ENCODE data around the gene VAT1L.
A peak's percentile ranks its signal among the peaks of the same experiment; 100 is the strongest.
"Not testable (repeated sequence)": the region's sequence is repeated elsewhere in the genome, so short reads cannot be mapped to it uniquely, and the experiment has no call there.

Gene VAT1L

DNA sequence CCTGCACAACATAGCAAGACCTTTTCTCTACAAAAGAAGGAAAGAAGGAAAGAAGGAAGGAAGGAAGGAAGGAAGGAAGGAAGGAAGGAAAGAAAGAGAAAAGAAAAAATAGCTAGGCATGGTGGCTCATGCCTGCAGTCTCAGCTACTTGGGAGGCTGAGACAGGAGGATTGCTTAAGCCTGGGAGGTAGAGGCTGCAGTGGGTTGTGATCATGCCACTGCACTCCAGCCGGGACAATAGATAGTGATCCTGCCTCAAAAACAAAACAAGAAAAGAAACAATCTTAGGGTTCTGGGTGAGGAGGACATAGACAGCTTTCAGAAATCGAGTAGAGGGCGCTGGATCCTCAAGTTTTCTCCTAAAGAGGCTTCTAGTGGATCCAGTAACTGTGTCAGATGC lies 174.3 kb downstream of the VAT1L start:
- no peak for DNase-seq

DNA sequence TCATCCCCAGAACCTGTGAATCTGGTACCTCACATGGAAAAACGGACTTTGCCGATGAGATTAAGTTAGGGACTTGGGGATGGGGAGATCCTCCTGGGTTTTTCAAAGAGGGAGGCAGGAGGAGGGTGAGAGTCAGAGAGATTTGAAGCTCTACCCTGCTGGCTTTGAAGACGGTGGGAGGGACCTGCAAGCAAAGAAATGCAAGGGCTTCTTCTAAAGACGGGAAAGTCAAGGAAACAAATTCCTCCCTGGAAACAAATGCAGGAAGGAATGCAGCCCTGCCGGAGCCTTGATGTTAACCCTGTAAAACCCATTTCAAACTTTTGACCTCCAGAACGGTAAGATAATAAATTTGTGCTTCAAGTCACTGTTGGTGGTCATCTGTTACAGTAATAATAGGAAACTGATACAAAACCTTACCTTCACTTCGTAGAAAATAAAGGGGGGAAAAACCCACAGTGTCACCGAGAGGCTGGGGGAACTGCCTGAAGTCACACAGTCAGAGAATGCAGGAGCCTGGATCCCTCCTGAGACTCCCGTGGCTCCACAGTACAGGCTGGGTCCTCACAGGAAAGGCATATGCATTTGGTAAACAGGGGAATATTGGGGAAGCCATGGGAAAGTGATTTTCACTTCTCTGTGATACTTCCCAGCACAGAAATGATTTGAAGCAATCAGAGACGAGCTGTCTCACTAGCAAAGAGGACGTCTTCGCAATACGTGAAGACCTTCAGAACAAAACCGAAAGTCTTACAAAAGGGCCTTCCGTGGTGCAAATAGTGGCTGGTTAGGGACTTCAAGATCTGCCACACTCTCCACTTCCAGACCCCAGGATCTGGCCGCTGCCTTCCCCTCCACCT lies 175.1 kb downstream of the VAT1L start:
- DNase-seq = no peak

DNA sequence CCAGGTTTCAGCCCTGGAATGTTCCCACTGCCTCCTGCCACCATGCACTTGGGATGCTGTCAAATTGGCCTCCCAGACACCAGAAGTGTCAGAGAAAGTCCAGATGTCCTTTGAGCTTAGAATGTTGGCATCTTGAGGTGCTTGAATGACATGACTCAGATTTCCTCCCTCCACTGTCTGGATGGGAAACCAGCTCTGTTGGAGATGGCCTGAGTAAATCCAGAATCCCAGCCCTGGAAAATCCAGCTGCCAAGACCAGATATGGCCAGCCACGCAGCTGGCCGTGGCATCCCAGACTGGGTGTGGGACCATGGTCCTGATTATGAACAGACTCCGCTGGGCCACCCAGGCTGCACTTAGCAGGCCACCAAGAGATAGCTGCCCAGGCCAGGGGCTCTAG lies 177.0 kb downstream of the VAT1L start:
- no peak for DNase-seq

DNA sequence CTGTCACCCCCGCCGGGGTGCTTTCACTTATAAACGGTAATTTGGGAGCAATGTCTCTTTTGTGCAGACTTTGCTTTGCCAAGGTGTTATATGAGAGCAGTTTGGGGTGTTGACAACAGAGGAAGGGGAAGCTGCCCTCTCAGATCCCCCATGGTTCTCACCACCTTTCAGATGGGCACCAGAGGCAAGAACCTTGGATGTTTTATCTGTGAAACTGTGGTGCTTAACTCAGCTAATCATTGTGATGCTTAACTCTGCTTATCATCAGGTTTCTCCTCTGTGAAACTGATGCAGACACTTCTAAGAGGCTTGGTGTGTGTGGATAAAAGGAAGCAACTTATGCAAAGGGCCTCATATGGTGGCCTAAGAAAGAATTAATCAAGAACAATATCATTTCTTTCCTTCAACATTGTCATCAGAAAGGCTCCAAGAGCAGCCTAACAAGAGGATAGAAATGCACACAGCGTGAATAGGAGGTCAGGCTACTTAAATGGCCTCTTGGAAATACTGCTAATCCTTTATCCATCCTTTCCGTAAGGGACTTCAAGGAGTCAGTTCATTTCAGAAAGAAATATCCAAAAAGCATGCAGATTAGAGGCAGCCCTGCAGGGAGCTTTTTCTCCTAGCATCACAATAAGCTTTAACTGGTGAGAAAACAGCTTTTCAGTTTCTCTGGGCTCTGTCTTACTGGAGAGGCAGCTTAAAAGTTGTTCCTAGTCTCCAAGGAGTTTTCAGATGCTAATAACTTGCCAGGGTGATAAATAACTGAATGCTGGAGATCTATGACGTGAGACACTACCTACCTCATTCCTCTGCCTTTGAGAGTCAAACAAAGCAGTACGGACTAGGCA lies 178.9 kb downstream of the VAT1L start:
- DNase-seq = no peak

DNA sequence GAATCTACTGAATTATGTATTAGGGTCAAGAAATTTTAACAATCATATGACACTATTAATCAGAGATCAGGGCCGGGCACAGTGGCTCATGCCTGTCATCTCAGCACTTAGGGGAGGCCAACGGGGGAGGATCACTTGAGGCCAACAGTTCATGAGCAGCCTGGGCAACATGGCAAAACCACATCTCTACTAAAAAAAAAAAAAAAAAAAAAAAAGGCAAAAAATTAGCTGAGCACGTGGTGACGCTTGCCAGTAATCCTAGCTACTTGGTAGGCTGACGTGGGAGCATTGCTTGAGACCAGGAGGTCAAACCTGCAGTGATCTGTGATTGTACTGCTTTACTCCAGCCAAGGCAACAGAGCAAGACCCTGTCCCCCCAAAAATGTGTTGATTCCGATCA lies 181.5 kb downstream of the VAT1L start:
- no peak for DNase-seq

DNA sequence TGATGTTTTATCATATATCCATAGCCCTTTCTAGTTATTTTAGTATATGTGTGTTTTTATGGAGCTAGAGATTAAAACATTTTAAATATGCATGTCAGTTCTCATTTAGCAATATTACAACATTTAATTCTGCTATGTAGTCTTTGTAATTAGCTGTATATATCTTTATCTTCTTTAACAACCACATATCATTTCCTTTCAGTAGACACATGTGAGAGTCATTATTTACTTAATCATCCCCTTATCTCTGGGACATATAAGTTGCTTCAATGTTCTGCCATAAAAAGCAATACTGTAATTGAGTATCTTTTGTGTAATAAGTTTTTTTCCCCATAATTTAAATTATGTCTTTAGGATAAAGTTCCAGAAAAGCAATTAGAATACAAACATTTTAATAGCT lies 182.0 kb downstream of the VAT1L start:
- no peak for DNase-seq

DNA sequence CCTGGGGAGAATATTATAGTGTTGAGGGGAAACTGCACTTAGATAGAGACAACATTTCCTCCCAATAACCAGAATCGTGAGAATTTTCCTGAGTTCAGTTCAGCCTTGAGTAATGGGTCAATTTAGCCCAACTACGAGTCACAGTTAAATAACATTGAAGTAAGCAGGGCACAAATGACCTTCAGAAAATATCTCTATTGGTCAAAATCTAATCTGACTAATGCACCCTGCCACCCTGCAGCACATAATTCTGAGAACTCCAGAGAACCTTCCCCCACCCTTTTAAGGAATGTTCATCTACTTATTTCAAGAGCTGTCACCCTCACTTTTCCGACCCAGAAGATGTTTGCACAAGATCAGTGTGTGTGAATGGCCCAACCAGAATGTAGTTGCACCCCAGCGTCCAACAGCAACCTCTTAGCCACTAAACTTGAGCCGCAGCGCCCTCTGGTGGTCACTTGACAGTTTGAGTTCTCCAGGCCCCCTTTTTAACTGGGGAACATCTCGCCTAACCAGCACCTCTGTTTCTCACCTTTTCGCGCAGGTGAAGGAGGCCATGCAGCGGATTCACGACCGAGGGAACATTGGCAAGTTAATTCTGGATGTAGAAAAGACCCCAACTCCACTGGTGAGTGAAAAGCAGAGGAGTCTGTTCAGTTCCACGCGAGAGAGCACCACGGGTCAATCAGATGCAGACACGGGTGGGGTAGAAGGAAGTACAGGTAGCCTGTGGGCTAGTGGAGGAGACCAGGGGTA lies 183.1 kb downstream of the VAT1L start:
- peak; percentile 61 for DNase-seq

DNA sequence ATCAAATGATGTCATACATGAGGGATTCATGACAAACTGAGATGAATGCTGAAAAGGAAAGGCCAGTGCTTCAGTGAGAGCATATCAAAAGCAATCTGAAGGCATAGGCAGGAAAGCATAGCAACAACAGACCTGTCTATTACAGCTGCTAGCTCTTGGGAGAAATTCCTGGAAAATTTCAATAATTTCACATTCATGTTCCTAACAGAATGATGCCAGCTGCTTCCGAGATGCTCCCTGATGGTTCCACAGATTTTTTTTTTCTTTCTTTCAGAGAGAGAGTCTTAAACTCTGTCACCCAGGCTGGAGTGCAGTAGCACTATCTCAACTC lies 183.7 kb downstream of the VAT1L start:
- DNase-seq = no peak

DNA sequence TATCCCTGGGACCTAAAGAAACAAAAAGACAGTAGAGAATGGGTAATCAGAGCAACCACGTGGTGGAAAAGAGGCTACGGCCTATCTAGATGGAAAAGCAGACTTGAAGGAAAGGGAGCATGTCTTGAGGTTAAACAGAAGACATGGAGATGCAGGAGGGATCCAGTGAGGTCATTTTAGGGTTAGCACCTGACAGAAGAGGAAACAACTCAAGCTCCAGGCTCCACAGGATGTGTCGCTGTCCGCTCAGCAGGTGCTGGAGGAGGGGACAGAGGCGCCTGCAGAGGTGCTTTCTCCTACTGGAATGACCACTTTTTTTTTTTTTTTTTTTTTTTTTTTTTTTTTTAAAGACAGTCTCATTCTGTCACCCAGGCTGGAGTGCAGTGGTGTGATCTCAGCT lies 186.5 kb downstream of the VAT1L start:
- no peak for DNase-seq

DNA sequence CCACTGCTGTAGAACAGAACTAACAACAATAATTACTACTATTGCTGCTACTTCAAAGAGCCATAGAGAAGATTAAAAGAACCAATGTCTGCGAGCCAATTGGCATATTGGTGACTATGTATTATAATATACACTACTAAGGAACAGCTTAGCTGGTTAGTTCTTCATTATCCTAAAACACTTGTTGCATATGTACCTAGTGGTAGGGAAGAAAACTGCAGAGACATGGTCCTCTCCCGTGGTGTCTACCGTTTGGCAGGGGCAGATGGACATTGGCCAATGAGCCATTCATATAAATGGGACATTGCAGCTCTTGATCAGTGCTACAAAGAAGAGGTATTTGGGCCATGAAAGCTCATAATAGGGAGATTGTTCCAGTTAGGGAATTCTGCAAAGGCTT lies 187.6 kb downstream of the VAT1L start:
- no peak for DNase-seq

DNA sequence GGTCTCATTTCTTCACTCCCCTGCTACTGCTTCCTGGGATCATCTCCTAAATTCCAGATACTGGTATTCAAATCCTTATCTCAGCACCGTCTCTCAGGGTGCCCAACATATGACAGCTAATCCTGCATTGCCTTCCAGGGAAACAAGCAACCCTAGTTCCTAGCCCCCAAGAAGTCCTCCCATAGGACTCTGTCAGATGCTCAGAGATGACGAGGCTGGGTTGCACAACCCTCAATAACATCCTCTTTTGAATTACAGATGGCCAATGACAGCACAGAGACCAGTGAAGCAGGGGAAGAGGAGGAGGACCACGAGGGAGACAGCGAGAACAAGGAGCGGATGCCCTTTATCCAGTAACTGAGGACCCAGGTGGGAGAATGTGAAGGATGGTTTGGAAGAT lies 189.0 kb downstream of the VAT1L start:
- DNase-seq = no peak

DNA sequence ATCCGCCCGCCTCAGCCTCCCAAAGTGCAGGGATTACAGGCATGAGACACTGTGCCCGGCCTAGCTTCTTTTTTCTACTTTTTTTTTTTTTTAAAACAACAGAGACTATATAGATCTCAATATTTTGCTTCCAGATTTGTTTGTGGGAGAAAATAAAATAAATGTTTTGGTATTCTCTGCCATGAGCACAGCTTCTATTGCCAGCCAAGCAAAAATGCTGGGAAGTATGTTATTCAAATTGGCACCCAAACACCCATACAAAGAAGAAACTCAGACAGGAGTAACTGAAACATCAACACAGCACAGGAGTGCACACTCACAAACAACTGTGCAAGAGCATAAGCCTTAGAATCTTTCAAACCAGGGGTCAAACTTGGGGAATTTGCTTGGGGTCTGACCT lies 196.7 kb downstream of the VAT1L start:
- DNase-seq = no peak

DNA sequence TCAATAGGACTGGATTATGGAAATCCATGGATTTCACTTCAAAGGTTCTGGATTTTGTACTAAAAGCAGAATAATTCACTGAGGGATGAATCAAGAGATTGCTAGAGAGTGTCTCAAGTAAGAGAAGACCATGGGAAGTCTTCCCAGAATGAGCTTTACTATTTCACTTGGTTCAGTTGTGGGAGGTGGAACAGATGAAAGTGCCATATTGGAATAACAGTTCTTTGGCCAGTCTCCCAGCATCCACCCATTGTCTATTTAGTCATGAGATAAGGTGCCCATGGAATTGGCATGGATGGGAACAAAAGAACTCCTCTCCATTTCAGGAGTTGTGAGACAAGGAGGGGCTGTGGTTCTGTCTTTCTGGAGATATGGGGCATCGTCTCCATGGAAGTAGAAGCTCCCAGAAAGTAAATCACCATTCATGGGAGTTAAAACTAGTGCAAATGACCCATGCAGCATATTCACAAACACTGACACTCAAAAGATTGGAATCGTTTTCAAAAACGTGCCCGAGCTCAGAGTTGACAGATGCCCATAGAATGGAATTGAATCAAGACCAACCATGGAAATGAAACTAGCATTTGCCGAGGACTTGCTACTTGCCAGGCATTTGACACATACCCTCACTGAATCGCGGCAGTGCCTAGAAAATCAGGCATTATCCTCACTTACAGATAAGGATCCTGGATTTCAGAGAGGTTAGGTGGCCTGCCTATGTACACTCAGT lies 197.8 kb downstream of the VAT1L start:
- DNase-seq = no peak

DNA sequence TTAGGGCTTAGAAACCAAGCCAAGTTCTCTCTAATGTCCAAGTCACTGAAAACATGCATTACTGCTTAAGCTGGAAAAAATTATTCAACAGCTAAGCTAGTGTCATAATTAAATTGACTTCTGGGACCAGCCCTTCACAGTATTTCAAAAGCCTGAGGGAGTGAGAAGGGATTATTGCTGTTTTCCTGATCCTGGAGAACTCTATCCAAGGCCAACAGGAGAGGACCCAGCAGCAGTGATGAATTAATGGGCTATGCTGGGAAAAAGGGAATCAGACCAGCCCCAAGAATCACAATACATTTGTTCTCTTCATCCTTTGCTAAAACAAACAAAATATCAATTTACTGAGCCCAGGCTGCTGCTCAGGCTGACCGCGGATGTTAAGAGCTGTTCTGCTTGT lies 199.4 kb downstream of the VAT1L start:
- no peak for DNase-seq

DNA sequence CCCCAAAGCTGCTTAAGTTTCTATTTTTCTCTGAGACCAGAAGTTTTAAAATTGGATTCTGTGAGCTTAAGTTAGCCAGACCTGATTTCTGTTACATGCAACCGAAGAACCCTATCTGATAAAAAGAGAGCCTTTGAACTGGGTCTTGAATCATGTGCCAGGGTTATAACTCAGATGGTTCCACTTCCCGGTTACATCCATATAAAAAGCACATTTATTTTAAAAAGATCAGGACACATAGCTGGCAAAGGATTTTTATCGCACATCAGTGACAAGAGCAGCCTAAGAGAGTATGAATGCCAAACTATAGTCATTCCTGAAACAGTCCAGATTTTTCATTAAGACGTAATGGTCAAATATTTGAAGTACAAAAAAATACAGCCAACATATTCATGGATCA lies 201.5 kb downstream of the VAT1L start:
- no peak for DNase-seq

DNA sequence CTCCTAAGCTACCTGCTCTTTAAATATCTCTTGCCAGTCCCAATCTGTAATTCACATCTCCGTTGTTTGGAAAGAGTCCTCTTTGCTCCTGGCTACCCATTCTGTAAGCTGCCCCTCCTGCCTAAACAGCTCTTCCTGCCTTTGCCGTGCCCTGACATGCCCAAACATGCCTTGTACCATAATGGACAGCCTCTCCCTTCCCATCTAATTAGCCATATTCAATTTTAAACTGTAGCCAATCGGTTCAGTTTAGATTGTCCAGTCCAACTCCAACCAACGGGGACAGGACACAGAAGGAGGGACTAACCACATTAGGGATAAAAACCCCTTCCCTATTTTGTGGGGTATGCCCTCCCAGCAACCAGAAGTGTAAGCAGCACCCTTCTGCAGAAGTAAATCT lies 203.3 kb downstream of the VAT1L start:
- DNase-seq = no peak

DNA sequence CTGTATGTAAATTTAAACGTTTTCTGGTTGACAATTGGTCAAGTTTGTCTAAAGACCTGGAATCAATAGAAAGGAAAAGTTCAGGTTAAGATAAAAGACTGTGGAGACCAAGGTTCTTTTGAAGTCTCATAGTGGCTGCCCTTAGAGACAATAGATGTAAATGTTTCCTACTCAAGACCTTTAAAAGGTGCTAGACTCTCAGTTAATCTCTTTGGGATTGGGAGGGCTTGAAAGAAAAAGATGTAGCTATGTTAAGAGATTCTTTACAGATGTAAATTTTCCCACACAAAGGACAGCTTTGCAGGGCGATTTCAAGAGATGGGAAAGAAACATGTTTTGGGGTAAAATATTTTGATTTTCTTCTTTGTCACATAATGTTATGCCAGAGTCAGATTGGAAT lies 204.0 kb downstream of the VAT1L start:
- DNase-seq = not testable (repeated sequence)

DNA sequence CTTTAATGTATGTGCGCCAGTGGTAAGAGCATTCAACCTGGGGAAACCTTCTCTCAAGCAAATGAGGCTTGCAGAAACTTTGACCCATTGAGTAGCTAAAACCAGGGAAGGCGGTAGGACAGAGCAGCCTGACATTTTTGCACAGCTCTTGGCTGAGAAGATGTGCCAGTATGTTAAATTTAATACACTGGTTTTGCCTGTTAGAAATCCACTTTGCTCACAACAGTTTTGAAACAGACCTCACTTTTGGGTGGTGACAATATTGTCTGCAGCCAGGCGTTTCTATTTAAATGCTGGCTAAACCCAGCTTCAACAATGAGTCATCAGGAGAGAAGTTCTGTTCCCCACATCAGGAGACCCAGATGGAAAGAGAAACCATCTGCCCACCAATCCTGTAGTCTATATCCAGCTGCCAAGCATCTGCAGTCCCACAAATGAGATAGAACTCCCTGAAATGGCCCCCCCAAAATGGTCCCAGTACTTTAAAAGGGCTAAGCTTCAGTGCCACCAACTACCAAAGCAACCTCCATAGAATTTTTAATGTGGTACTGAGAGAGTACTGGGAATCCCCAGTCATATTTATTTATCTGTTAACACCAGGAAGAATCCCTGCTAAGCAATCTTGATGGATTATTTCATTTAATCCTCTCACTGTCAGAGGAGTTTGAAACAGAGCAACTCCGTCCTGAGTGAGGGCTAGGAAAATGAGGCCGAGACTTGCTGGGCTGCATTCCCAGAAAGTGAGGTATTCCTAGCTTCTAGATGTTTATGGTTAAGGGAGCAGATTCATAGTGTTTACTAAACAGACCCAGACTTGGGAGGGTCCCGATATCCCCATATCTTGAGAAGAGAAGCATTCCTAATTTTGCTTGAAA lies 205.0 kb downstream of the VAT1L start:
- DNase-seq = no peak

DNA sequence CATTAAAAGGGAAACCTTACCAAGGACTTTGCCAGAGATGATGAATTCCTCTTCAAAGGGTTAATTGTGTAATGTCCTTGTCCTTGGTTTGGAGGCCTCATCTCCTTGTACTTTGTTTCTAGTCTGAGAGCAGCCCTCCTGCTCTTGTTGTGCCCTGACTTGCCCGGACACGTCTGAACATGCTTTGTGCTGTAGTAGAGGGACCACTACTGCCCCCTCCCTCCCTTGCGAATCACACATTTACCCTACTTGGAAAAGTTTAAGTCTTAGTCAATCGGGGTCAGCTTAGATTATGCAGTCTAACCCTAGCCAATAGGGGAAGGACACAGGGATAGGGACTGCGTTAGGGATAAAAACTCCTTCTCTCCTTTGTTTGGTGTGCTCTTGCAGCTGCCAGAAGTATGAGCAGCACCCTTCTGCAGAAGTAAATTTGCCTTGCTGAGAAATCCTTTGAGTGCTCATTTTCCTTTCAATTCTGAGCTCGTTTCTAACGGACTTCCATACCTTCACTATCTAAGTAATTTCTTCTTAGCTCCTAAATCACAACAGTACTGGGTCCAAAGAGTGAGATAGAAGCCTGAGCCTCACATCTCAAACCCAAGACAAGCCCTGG lies 207.6 kb downstream of the VAT1L start:
- no peak for DNase-seq

DNA sequence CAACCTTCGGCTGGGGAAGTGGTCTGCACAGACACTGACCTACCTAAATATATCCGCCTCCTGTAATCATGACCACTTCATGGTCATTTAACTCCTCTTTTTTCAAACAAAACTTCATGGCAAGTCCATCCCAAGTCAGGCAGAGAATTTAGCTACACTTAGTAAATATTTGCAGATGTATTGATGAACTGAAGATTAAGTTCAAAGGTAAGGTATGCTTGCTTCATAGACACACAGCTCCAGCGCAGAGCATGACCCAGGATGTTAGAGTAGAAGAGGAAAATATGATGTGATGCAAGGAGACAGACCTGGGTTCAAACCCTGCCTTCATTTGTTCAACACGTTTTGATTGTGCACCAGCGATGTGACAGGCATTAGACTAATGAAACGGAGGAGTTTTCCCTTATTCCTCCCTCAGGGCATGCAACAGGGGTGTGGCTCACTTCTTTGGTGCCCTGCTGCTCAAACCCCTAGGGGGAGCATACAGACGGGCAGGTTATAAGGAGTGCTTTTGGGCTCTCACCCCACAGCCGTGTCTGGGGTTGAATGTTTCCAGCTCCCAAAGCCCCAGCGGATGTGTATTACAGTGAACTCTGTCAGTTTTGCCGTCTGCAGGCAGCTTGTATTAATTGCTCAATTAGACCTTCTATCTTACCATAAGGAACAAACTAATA lies 210.1 kb downstream of the VAT1L start:
- no peak for DNase-seq

Measured in activated CD4-positive, alpha-beta T cell treated with anti-CD3 and anti-CD28 coated beads for 1 hour (primary cell).